MM.1S (cell line): Measurements from ENCODE around the gene ASPDH.

Experiments
- DNase-seq: peaks from one replicate; pipeline ENCODE4 v3.0.0-alpha.2; 2015
- H2AFZ ChIP-seq: fragments of 300-600 bp; sonication (generic); 2 replicates; pipeline ENCODE4 v1.6.0; 2016; ENCODE audit warnings: antibody characterized with exemption, low read length
- H3F3A ChIP-seq: fragments of 300-600 bp; sonication (generic); 2 replicates; pipeline ENCODE4 v1.6.1; 2016; ENCODE audit warnings: mild to moderate bottlenecking, antibody characterized with exemption, low read length, moderate library complexity, mixed read lengths; ENCODE audit not compliant: insufficient read depth
- H3K27ac ChIP-seq: fragments of 300-600 bp; sonication (generic); 2 replicates; pipeline ENCODE4 v1.5.1; 2016; ENCODE audit warnings: mild to moderate bottlenecking, low read length
- H3K27me3 ChIP-seq: fragments of 300-600 bp; sonication (generic); replicated peaks from 2 replicates; pipeline ENCODE4 v1.6.0; 2016; ENCODE audit warnings: low read length; ENCODE audit not compliant: insufficient read depth
- H3K36me3 ChIP-seq: fragments of 300-600 bp; sonication (generic); replicated peaks from 2 replicates; pipeline ENCODE4 v1.6.1; 2016; ENCODE audit warnings: mild to moderate bottlenecking, low read length, mixed read lengths; ENCODE audit not compliant: insufficient read depth
- H3K4me1 ChIP-seq: fragments of 300-600 bp; sonication (generic); 2 replicates; pipeline ENCODE4 v1.6.1; 2016; ENCODE audit warnings: low read length, mixed read lengths
- H3K4me2 ChIP-seq: fragments of 300-600 bp; sonication (generic); 2 replicates; pipeline ENCODE4 v1.6.0; 2016; ENCODE audit warnings: low read depth, low read length
- H3K4me3 ChIP-seq: fragments of 300-600 bp; sonication (generic); 2 replicates; pipeline ENCODE4 v1.5.1; 2016; ENCODE audit warnings: low read length, mixed read lengths
- H3K79me2 ChIP-seq: fragments of 300-600 bp; sonication (generic); 2 replicates; pipeline ENCODE4 v1.6.1; 2016; ENCODE audit warnings: mixed run types, low read length, mixed read lengths
- H3K9ac ChIP-seq: fragments of 300-600 bp; sonication (generic); 2 replicates; pipeline ENCODE4 v1.6.1; 2016; ENCODE audit warnings: low read length, mixed read lengths
- H3K9me2 ChIP-seq: fragments of 300-600 bp; sonication (generic); replicated peaks from 2 replicates; pipeline ENCODE4 v1.6.1; 2016; ENCODE audit warnings: mild to moderate bottlenecking, low read length, mixed read lengths; ENCODE audit not compliant: insufficient read depth
- H3K9me3 ChIP-seq: fragments of 300-600 bp; sonication (generic); replicated peaks from 2 replicates; pipeline ENCODE4 v1.6.1; 2016; ENCODE audit warnings: mild to moderate bottlenecking, low read length, mixed read lengths; ENCODE audit not compliant: insufficient read depth
- H4K20me1 ChIP-seq: fragments of 300-600 bp; sonication (generic); 2 replicates; pipeline ENCODE4 v1.6.1; 2016; ENCODE audit warnings: mild to moderate bottlenecking, low read length, moderate library complexity, mixed read lengths; ENCODE audit not compliant: insufficient read depth
- CTCF ChIP-seq: fragments of 300-600 bp; sonication (generic); IDR thresholded peaks from 2 replicates; pipeline ENCODE4 v1.5.1; 2016; ENCODE audit warnings: antibody characterized with exemption, low read length, mixed read lengths
- EZH2 ChIP-seq: fragments of 300-600 bp; sonication (generic); optimal IDR thresholded peaks from 2 replicates; pipeline ENCODE3; 2017; ENCODE audit warnings: low read depth, mild to moderate bottlenecking, antibody characterized with exemption, low read length, mixed read lengths
- EZH2phosphoT487 ChIP-seq: fragments of 300-600 bp; sonication (generic); IDR thresholded peaks from 2 replicates; pipeline ENCODE4 v1.6.1; 2018; ENCODE audit warnings: antibody characterized with exemption, low read length

ASPDH gene

GRCh38 chr19:50490411-50490811, 23.3 kb downstream of the ASPDH start:
- Histone ChIP-seq H3K79me2 (no peaks in the 10 kb centered on the region), H3F3A (no peaks in the 10 kb centered on the region), H3K4me3 (no peak overlapping the region), H3K4me1 (no peaks in the 10 kb centered on the region), H3K27me3 (no peaks in the 10 kb centered on the region), H3K4me2 (no peak overlapping the region), H4K20me1 (no peaks in the 10 kb centered on the region), H3K27ac (no peak overlapping the region), H2AFZ (no peak overlapping the region), H3K9ac (no peak overlapping the region), H3K9me3 (no peaks in the 10 kb centered on the region), H3K9me2 (no peaks in the 10 kb centered on the region), H3K36me3 (no peaks in the 10 kb centered on the region)
- no peak for DNase-seq
- TF ChIP-seq CTCF (no peak), EZH2phosphoT487 (no peak), EZH2 (no peak)

- Histone ChIP-seq H4K20me1 (no peaks in the 10 kb centered on the region), H3K9ac (no peak overlapping the region), H3K27ac (no peak overlapping the region), H3K27me3 (no peaks in the 10 kb centered on the region), H3K4me3 (no peak overlapping the region), H3K4me1 (no peaks in the 10 kb centered on the region), H3K9me2 (no peaks in the 10 kb centered on the region), H3K79me2 (no peaks in the 10 kb centered on the region), H3K9me3 (no peaks in the 10 kb centered on the region), H3K4me2 (no peak overlapping the region), H3K36me3 (no peaks in the 10 kb centered on the region), H2AFZ (no peak overlapping the region), H3F3A (no peaks in the 10 kb centered on the region)
- no peak for DNase-seq
- TF ChIP-seq CTCF (no peak), EZH2 (no peak), EZH2phosphoT487 (no peak)
Observed at GRCh38 chr19:50489461-50490011, 24.2 kb downstream of the ASPDH start.

GRCh38 chr19:50488389-50489194, 25.1 kb downstream of the ASPDH start:
- H3K9ac ChIP-seq = no peak overlapping the region
- H3K27ac ChIP-seq = no peak overlapping the region
- no peaks in the 10 kb centered on the region for H3K27me3 ChIP-seq
- no peak for TF ChIP-seq EZH2
- TF ChIP-seq CTCF = no peak
- TF ChIP-seq EZH2phosphoT487 = no peak
- H3K4me1 ChIP-seq = no peaks in the 10 kb centered on the region
- no peak overlapping the region for H3K4me2 ChIP-seq
- no peaks in the 10 kb centered on the region for H3K9me3 ChIP-seq
- H3K4me3 ChIP-seq = no peak overlapping the region
- no peaks in the 10 kb centered on the region for H3K9me2 ChIP-seq
- H3K79me2 ChIP-seq = no peaks in the 10 kb centered on the region
- no peak overlapping the region for H2AFZ ChIP-seq
- no peaks in the 10 kb centered on the region for H4K20me1 ChIP-seq
- H3K36me3 ChIP-seq = no peaks in the 10 kb centered on the region
- no peak for DNase-seq
- H3F3A ChIP-seq = no peaks in the 10 kb centered on the region
